ENCODE results near the gene ARHGAP26.

ARHGAP26 gene

GRCh38 chr5:142833517-142834449 lies 63.6 kb downstream of the ARHGAP26 start:
- Histone ChIP-seq H3K9me2 (ENCODE audit: low read depth, low read length) (no peaks in the 10 kb centered on the region), H2AFZ (ENCODE audit: low read length) (no peak overlapping the region), H3F3A (ENCODE audit: insufficient read depth, low read length) (no peaks in the 10 kb centered on the region), H3K4me1 (ENCODE audit: insufficient read depth, low read length, severe bottlenecking) (no peaks in the 10 kb centered on the region), H3K36me3 (ENCODE audit: insufficient read depth, low read length) (no peaks in the 10 kb centered on the region), H3K9me3 (ENCODE audit: low read length) (no peaks in the 10 kb centered on the region), H3K27ac (ENCODE audit: low read depth, low read length, poor library complexity, severe bottlenecking) (no peak overlapping the region), H4K20me1 (ENCODE audit: insufficient read depth, low read length) (no peaks in the 10 kb centered on the region), H3K4me3 (ENCODE audit: low read depth, low read length, poor library complexity, severe bottlenecking) (no peak overlapping the region), H3K4me2 (ENCODE audit: low read length) (no peak overlapping the region), H3K27me3 (ENCODE audit: insufficient read depth, low read length) (0 out of 2 replicates have a peak, but pooled peaks cover 7% of the 10 kb centered on the region), H3K79me2 (ENCODE audit: insufficient read depth, low read length) (no peaks in the 10 kb centered on the region), H3K9ac (ENCODE audit: low read length) (no peak overlapping the region)
- no peak for TF ChIP-seq EZH2 (IDR thresholded peaks at IDR 0.05; ENCODE audit: borderline replicate concordance, low read length)
- TF ChIP-seq, protein P1, sequence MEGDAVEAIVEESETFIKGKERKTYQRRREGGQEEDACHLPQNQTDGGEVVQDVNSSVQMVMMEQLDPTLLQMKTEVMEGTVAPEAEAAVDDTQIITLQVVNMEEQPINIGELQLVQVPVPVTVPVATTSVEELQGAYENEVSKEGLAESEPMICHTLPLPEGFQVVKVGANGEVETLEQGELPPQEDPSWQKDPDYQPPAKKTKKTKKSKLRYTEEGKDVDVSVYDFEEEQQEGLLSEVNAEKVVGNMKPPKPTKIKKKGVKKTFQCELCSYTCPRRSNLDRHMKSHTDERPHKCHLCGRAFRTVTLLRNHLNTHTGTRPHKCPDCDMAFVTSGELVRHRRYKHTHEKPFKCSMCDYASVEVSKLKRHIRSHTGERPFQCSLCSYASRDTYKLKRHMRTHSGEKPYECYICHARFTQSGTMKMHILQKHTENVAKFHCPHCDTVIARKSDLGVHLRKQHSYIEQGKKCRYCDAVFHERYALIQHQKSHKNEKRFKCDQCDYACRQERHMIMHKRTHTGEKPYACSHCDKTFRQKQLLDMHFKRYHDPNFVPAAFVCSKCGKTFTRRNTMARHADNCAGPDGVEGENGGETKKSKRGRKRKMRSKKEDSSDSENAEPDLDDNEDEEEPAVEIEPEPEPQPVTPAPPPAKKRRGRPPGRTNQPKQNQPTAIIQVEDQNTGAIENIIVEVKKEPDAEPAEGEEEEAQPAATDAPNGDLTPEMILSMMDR (IDR thresholded peaks at IDR 0.05; ENCODE audit: low read length) = no peak

GRCh38 chr5:142834504-142834903 lies 64.3 kb downstream of the ARHGAP26 start:
- Histone ChIP-seq H3K4me2 (ENCODE audit: low read length) (no peak overlapping the region), H3K9me2 (ENCODE audit: low read depth, low read length) (no peaks in the 10 kb centered on the region), H3K9me3 (ENCODE audit: low read length) (no peaks in the 10 kb centered on the region), H3F3A (ENCODE audit: insufficient read depth, low read length) (no peaks in the 10 kb centered on the region), H3K4me3 (ENCODE audit: low read depth, low read length, poor library complexity, severe bottlenecking) (no peak overlapping the region), H3K27ac (ENCODE audit: low read depth, low read length, poor library complexity, severe bottlenecking) (no peak overlapping the region), H4K20me1 (ENCODE audit: insufficient read depth, low read length) (no peaks in the 10 kb centered on the region), H3K36me3 (ENCODE audit: insufficient read depth, low read length) (no peaks in the 10 kb centered on the region), H3K9ac (ENCODE audit: low read length) (no peak overlapping the region), H3K4me1 (ENCODE audit: insufficient read depth, low read length, severe bottlenecking) (no peaks in the 10 kb centered on the region), H3K27me3 (ENCODE audit: insufficient read depth, low read length) (0 out of 2 replicates have a peak, but pooled peaks cover 6% of the 10 kb centered on the region), H3K79me2 (ENCODE audit: insufficient read depth, low read length) (no peaks in the 10 kb centered on the region), H2AFZ (ENCODE audit: low read length) (no peak overlapping the region)
- TF ChIP-seq, protein P1 (IDR thresholded peaks at IDR 0.05; ENCODE audit: low read length) = no peak
- no peak for TF ChIP-seq EZH2 (IDR thresholded peaks at IDR 0.05; ENCODE audit: borderline replicate concordance, low read length)

GRCh38 chr5:142835540-142835939 lies 65.4 kb downstream of the ARHGAP26 start:
- 0 out of 2 replicates have a peak, but pooled peaks cover 4% of the 10 kb centered on the region for H3K27me3 ChIP-seq (ENCODE audit: insufficient read depth, low read length)
- H3K36me3 ChIP-seq (ENCODE audit: insufficient read depth, low read length) = no peaks in the 10 kb centered on the region
- no peaks in the 10 kb centered on the region for H4K20me1 ChIP-seq (ENCODE audit: insufficient read depth, low read length)
- TF ChIP-seq, protein P1 (IDR thresholded peaks at IDR 0.05; ENCODE audit: low read length) = no peak
- no peak for TF ChIP-seq EZH2 (IDR thresholded peaks at IDR 0.05; ENCODE audit: borderline replicate concordance, low read length)
- H3K9me3 ChIP-seq (ENCODE audit: low read length) = no peaks in the 10 kb centered on the region
- no peaks in the 10 kb centered on the region for H3K4me1 ChIP-seq (ENCODE audit: insufficient read depth, low read length, severe bottlenecking)
- no peaks in the 10 kb centered on the region for H3K9me2 ChIP-seq (ENCODE audit: low read depth, low read length)
- H2AFZ ChIP-seq (ENCODE audit: low read length) = no peak overlapping the region
- H3F3A ChIP-seq (ENCODE audit: insufficient read depth, low read length) = no peaks in the 10 kb centered on the region
- H3K9ac ChIP-seq (ENCODE audit: low read length) = no peak overlapping the region
- H3K4me2 ChIP-seq (ENCODE audit: low read length) = no peak overlapping the region
- no peaks in the 10 kb centered on the region for H3K79me2 ChIP-seq (ENCODE audit: insufficient read depth, low read length)
- H3K4me3 ChIP-seq (ENCODE audit: low read depth, low read length, poor library complexity, severe bottlenecking) = no peak overlapping the region
- no peak overlapping the region for H3K27ac ChIP-seq (ENCODE audit: low read depth, low read length, poor library complexity, severe bottlenecking)
